HCT116 (cell line): ENCODE results near the gene RNASE8. TPM values are rescaled to one million over a fixed set of nuclear protein-coding genes. Genes with fewer than 3 reads are reported as not detected.

Experiments used
- ATAC-seq: fragments of 200-7000 bp; cut with Tn5 transposase; 2 replicates; pipeline ENCODE4 v1.9.1; 2020; ENCODE audit warnings: mild to moderate bottlenecking, moderate library complexity
- BruUV-seq: library from RNA; stranded (reverse); fragments of 400-500 nt; replicated peaks from 2 replicates; lab custom pipeline; 2021; lab: Mats Ljungman, UMichigan
- CTCF ChIA-PET: fragments of 300-600 bp; sonication (Branson Sonifier 250); formaldehyde crosslinking; loops from one replicate; lab custom pipeline; 2021; ENCODE audit warnings: antibody characterized with exemption; lab: Charles Lee
- POLR2A ChIA-PET: fragments of 300-600, 350-600 bp; sonication (Branson Sonifier 250); formaldehyde crosslinking; loops from one replicate; lab custom pipeline; 2021; ENCODE audit warnings: antibody characterized with exemption; lab: Charles Lee
- RAD21 ChIA-PET, 2 experiments: fragments of 300-600 bp; sonication (Branson Sonifier 250); formaldehyde crosslinking; loops; one replicate each; lab custom pipeline; 2023; ENCODE audit warnings: low total read pairs in 2 of 2; ENCODE audit not compliant: uncharacterized antibody in 2 of 2, unreplicated experiment in 2 of 2, low non-redundant PET in 1 of 2; lab: Charles Lee
- DNase-seq: peaks from one replicate; pipeline ENCODE4 v3.0.0-alpha.2; 2010; ENCODE audit warnings: low read depth, low spot score
- H2AFZ ChIP-seq: fragments of 200-600 bp; shearing (Covaris generic), sonication (generic); 2 replicates; pipeline ENCODE4 v1.6.1; 2017; ENCODE audit warnings: low read depth, mixed run types, mixed read lengths, antibody characterized with exemption, low read length; ENCODE audit not compliant: poor library complexity, severe bottlenecking
- H3K27ac ChIP-seq: 2 replicates; pipeline ENCODE4 v1.5.1; 2012; ENCODE audit warnings: low read depth, low read length
- H3K27me3 ChIP-seq: fragments of 200-600 bp; sonication (generic); 2 replicates; pipeline ENCODE4 v1.6.1; 2016; ENCODE audit warnings: mixed run types, low read length, mixed read lengths; ENCODE audit not compliant: insufficient read depth
- H3K36me3 ChIP-seq, 2 experiments: fragments of 200-500 bp in 1 of 2; fragments of 200-600 bp in 1 of 2; sonication (Bioruptor generic) in 1 of 2; sonication (generic) in 1 of 2; 2 replicates each; pipeline versions ENCODE4 v1.5.1 to v1.6.1; 2014 to 2016; ENCODE audit warnings: low read length in 2 of 2, inconsistent platforms in 1 of 2, mixed read lengths in 1 of 2, mixed run types in 1 of 2; ENCODE audit not compliant: insufficient read depth in 2 of 2, control insufficient read depth in 1 of 2
- H3K4me1 ChIP-seq, 2 experiments: fragments of 200-600 bp in 1 of 2; sonication (generic) in 1 of 2; 2 replicates each; pipeline versions ENCODE4 v1.5.1 to v1.6.1; 2012 to 2017; ENCODE audit warnings: low read length in 2 of 2, inconsistent platforms in 1 of 2, mild to moderate bottlenecking in 1 of 2, mixed read lengths in 1 of 2, mixed run types in 1 of 2, moderate library complexity in 1 of 2; ENCODE audit not compliant: insufficient read depth in 2 of 2, control insufficient read depth in 1 of 2
- H3K4me2 ChIP-seq: fragments of 200-600 bp; sonication (generic); 2 replicates; pipeline ENCODE4 v1.6.1; 2017; ENCODE audit warnings: mixed run types, low read length, mixed read lengths
- H3K4me3 ChIP-seq, 2 experiments: fragments of 200-600 bp in 1 of 2; sonication (generic) in 1 of 2; replicated peaks in 1 of 2; 2 replicates each; pipeline ENCODE4 v1.5.1; 2011 to 2016; ENCODE audit warnings: low read length in 2 of 2, control low read depth in 1 of 2, low read depth in 1 of 2, mild to moderate bottlenecking in 1 of 2, mixed read lengths in 1 of 2, mixed run types in 1 of 2
- H3K79me2 ChIP-seq: fragments of 200-600 bp; sonication (generic); 2 replicates; pipeline ENCODE4 v1.6.1; 2017; ENCODE audit warnings: mild to moderate bottlenecking, mixed run types, low read length, moderate library complexity, mixed read lengths; ENCODE audit not compliant: insufficient read depth
- H3K9ac ChIP-seq: fragments of 200-600 bp; sonication (generic); 2 replicates; pipeline ENCODE4 v1.6.1; 2016; ENCODE audit warnings: low read length, mixed read lengths
- H3K9me2 ChIP-seq: fragments of 200-600 bp; sonication (generic), shearing (Covaris generic); 2 replicates; pipeline ENCODE4 v1.6.1; 2017; ENCODE audit warnings: mixed run types, mild to moderate bottlenecking, moderate library complexity; ENCODE audit not compliant: insufficient read depth
- H3K9me3 ChIP-seq, 2 experiments: fragments of 200-500 bp in 1 of 2; fragments of 200-600 bp in 1 of 2; sonication (Bioruptor generic) in 1 of 2; sonication (generic) in 1 of 2; 2 replicates each; pipeline ENCODE4 v1.6.1; 2014 to 2017; ENCODE audit warnings: low read length in 2 of 2, mixed read lengths in 2 of 2, inconsistent platforms in 1 of 2, low read depth in 1 of 2, mild to moderate bottlenecking in 1 of 2, mixed run types in 1 of 2, moderate library complexity in 1 of 2; ENCODE audit not compliant: control insufficient read depth in 1 of 2, insufficient read depth in 1 of 2
- H4K20me1 ChIP-seq: fragments of 200-600 bp; sonication (generic), shearing (Covaris generic); 2 replicates; pipeline ENCODE4 v1.6.1; 2017; ENCODE audit warnings: mixed run types, mild to moderate bottlenecking, moderate library complexity; ENCODE audit not compliant: insufficient read depth
- CBX3 ChIP-seq: IDR thresholded peaks from 2 replicates; pipeline ENCODE4 v1.6.1; 2012; ENCODE audit warnings: low read depth
- ELF1 ChIP-seq: IDR thresholded peaks from 2 replicates; pipeline ENCODE4 v1.6.1; 2012; ENCODE audit warnings: low read depth, borderline replicate concordance
- EZH2 ChIP-seq: fragments of 200-600 bp; sonication (generic); IDR thresholded peaks from 2 replicates; pipeline ENCODE4 v1.6.1; 2017; ENCODE audit warnings: antibody characterized with exemption, mixed run types
- JUND ChIP-seq: IDR thresholded peaks from 2 replicates; pipeline ENCODE4 v1.6.1; 2012
- POLR2A ChIP-seq: IDR thresholded peaks from 2 replicates; pipeline ENCODE4 v1.7.0; 2011; ENCODE audit warnings: borderline replicate concordance; ENCODE audit not compliant: insufficient read depth, insufficient read length; ENCODE audit errors: extremely low read depth
- POLR2AphosphoS5 ChIP-seq: IDR thresholded peaks from 2 replicates; pipeline ENCODE4 v1.6.1; 2011; ENCODE audit warnings: mild to moderate bottlenecking, low read depth, low read length, moderate library complexity
- SIN3A ChIP-seq: IDR thresholded peaks from 2 replicates; pipeline ENCODE4 v1.6.1; 2012; ENCODE audit warnings: low read depth
- SP1 ChIP-seq: IDR thresholded peaks from 2 replicates; pipeline ENCODE4 v1.6.1; 2012; ENCODE audit warnings: low read depth
- SRF ChIP-seq: IDR thresholded peaks from 2 replicates; pipeline ENCODE4 v1.6.1; 2012; ENCODE audit warnings: low read depth
- TCF7L2 ChIP-seq: IDR thresholded peaks from 2 replicates; pipeline ENCODE4 v1.7.0; 2011; ENCODE audit warnings: borderline replicate concordance, inconsistent platforms; ENCODE audit not compliant: insufficient read depth, insufficient read length; ENCODE audit errors: extremely low read depth
- intact Hi-C: fragments of 100-400 bp; cut with micrococcal nuclease; formaldehyde crosslinking; loops from 2 replicates; pipeline ENCODE4 v1.10.0; 2022
- total RNA-seq: library from RNA; stranded (reverse); gene quantifications from one replicate; pipeline ENCODE4 v1.2.1, GENCODE V29; 2021; ENCODE audit not compliant: unreplicated experiment
- TF ChIP-seq, protein P1 (sequence below): IDR thresholded peaks from 2 replicates; pipeline ENCODE4 v1.6.1; 2011; ENCODE audit warnings: mild to moderate bottlenecking, low read length, moderate library complexity; ENCODE audit not compliant: insufficient replicate concordance; ENCODE audit errors: extremely low read depth
- TF ChIP-seq, protein P2 (sequence below), 3 experiments: fragments of 200-600 bp in 1 of 3; sonication (generic) in 1 of 3; IDR thresholded peaks in 2 of 3; conservative IDR thresholded peaks in 1 of 3; 2 replicates each; pipeline ENCODE4 v1.5.1; 2012 to 2017; ENCODE audit warnings: low read depth in 2 of 3, low read length in 2 of 3, antibody characterized with exemption in 1 of 3, borderline replicate concordance in 1 of 3, control low read depth in 1 of 3, mild to moderate bottlenecking in 1 of 3, mixed read lengths in 1 of 3, mixed run types in 1 of 3, moderate library complexity in 1 of 3; ENCODE audit not compliant: insufficient read depth in 1 of 3
- TF ChIP-seq, protein P3 (sequence below): IDR thresholded peaks from 2 replicates; pipeline ENCODE4 v1.6.1; 2012; ENCODE audit warnings: low read depth

The RNASE8 gene
- total RNA-seq, 1 experiment from 2014 or later = not detected

DNA sequence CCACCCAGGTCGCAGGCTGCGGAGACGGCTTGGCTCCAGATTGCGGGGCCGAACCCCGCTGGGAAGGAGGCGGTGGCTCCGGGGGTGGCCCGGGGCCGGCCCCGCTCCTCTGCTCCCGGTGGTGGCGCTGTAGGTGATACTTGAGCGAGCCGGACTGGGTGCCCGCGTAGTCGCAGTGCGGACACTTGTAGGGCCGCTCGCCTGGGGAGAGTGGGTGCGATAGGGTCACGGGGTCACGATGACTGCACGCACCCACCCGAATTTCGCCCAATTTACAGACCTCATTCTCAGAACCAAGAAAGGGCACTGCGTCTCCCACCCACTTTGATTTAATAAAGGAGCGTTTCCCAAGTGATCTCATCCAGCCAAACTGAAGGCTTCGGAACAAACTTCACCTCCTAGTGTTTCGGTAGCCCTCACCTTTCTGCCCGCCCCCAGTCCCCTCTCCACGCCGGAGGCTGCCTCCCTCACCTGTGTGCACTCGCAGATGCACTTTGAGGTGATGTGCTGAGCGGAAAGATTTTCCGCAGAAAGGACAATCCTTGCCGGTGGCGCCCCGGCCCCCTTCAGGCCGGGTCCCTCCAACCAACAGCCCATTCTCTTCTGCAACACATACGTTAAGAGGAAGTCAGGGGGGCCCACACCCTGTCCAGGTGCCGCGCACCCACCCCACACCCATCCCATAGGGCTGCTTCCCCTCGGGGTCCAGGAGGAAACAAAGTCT lies 33.5 kb downstream of the RNASE8 start:
- DNase-seq (no peak), ATAC-seq (no peak)
- BruUV-seq = no TSS peak
- Histone ChIP-seq H4K20me1 (no peaks in the 10 kb centered on the region), H3K4me2 (no peak overlapping the region), H3K9me3 (no peaks in the 10 kb centered on the region), H3K36me3 (no peaks in the 10 kb centered on the region; a peak in 2 of 4 replicates), H3K27ac (no peak overlapping the region), H3K79me2 (no peaks in the 10 kb centered on the region), H3K27me3 (no peaks in the 10 kb centered on the region), H3K9me2 (no peaks in the 10 kb centered on the region), H3K4me1 (peaks cover 0 to 12% of the 10 kb centered on the region in 2 experiments; a peak in 3 of 4 replicates), H2AFZ (no peak overlapping the region), H3K4me3 (no peak overlapping the region), H3K9ac (no peak overlapping the region)
- ChIA-PET POLR2A (interaction anchor here (1.1 kb wide), 1 partner anchor 13 kb away, joined by 5 read pairs; no protein-coding TSS in a partner anchor), RAD21 (interaction anchor here (0.5 to 0.7 kb wide), 2 partner anchors 20 to 24 kb away, joined by 3 read pairs; no protein-coding TSS in a partner anchor), CTCF (interaction anchor here (0.6 to 5.3 kb wide), 7 partner anchors 13 to 76 kb away, joined by 3 to 35 read pairs (median 17); partner anchors contain the start of gene ARHGEF40)
- TF ChIP-seq TCF7L2 (no peak), JUND (no peak), POLR2A (no peak), SIN3A (no peak), SRF (no peak), CBX3 (no peak), POLR2AphosphoS5 (no peak), EZH2 (no peak), ELF1 (no peak), SP1 (no peak)
- TF ChIP-seq, protein P1, sequence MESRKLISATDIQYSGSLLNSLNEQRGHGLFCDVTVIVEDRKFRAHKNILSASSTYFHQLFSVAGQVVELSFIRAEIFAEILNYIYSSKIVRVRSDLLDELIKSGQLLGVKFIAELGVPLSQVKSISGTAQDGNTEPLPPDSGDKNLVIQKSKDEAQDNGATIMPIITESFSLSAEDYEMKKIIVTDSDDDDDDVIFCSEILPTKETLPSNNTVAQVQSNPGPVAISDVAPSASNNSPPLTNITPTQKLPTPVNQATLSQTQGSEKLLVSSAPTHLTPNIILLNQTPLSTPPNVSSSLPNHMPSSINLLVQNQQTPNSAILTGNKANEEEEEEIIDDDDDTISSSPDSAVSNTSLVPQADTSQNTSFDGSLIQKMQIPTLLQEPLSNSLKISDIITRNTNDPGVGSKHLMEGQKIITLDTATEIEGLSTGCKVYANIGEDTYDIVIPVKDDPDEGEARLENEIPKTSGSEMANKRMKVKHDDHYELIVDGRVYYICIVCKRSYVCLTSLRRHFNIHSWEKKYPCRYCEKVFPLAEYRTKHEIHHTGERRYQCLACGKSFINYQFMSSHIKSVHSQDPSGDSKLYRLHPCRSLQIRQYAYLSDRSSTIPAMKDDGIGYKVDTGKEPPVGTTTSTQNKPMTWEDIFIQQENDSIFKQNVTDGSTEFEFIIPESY = no peak
- TF ChIP-seq, protein P2, sequence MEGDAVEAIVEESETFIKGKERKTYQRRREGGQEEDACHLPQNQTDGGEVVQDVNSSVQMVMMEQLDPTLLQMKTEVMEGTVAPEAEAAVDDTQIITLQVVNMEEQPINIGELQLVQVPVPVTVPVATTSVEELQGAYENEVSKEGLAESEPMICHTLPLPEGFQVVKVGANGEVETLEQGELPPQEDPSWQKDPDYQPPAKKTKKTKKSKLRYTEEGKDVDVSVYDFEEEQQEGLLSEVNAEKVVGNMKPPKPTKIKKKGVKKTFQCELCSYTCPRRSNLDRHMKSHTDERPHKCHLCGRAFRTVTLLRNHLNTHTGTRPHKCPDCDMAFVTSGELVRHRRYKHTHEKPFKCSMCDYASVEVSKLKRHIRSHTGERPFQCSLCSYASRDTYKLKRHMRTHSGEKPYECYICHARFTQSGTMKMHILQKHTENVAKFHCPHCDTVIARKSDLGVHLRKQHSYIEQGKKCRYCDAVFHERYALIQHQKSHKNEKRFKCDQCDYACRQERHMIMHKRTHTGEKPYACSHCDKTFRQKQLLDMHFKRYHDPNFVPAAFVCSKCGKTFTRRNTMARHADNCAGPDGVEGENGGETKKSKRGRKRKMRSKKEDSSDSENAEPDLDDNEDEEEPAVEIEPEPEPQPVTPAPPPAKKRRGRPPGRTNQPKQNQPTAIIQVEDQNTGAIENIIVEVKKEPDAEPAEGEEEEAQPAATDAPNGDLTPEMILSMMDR (IDR thresholded peaks at IDR 0.05 in 2 of 3, conservative IDR thresholded peaks at IDR 0.05 in 1 of 3; ENCODE audit: borderline replicate concordance in 1 of 3, insufficient read depth in 1 of 3, low read depth in 2 of 3, low read length in 2 of 3) = no peak
- TF ChIP-seq, protein P3, sequence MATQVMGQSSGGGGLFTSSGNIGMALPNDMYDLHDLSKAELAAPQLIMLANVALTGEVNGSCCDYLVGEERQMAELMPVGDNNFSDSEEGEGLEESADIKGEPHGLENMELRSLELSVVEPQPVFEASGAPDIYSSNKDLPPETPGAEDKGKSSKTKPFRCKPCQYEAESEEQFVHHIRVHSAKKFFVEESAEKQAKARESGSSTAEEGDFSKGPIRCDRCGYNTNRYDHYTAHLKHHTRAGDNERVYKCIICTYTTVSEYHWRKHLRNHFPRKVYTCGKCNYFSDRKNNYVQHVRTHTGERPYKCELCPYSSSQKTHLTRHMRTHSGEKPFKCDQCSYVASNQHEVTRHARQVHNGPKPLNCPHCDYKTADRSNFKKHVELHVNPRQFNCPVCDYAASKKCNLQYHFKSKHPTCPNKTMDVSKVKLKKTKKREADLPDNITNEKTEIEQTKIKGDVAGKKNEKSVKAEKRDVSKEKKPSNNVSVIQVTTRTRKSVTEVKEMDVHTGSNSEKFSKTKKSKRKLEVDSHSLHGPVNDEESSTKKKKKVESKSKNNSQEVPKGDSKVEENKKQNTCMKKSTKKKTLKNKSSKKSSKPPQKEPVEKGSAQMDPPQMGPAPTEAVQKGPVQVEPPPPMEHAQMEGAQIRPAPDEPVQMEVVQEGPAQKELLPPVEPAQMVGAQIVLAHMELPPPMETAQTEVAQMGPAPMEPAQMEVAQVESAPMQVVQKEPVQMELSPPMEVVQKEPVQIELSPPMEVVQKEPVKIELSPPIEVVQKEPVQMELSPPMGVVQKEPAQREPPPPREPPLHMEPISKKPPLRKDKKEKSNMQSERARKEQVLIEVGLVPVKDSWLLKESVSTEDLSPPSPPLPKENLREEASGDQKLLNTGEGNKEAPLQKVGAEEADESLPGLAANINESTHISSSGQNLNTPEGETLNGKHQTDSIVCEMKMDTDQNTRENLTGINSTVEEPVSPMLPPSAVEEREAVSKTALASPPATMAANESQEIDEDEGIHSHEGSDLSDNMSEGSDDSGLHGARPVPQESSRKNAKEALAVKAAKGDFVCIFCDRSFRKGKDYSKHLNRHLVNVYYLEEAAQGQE = no peak
- intact Hi-C loops = no loop called here
